ENCODE measurements around the gene EFNA2. TPM values are rescaled to one million over a fixed set of nuclear protein-coding genes. Genes with fewer than 3 reads are reported as not detected.

Gene EFNA2
- total RNA-seq, 1 donor from 2014 or later = 3.8 TPM

DNA sequence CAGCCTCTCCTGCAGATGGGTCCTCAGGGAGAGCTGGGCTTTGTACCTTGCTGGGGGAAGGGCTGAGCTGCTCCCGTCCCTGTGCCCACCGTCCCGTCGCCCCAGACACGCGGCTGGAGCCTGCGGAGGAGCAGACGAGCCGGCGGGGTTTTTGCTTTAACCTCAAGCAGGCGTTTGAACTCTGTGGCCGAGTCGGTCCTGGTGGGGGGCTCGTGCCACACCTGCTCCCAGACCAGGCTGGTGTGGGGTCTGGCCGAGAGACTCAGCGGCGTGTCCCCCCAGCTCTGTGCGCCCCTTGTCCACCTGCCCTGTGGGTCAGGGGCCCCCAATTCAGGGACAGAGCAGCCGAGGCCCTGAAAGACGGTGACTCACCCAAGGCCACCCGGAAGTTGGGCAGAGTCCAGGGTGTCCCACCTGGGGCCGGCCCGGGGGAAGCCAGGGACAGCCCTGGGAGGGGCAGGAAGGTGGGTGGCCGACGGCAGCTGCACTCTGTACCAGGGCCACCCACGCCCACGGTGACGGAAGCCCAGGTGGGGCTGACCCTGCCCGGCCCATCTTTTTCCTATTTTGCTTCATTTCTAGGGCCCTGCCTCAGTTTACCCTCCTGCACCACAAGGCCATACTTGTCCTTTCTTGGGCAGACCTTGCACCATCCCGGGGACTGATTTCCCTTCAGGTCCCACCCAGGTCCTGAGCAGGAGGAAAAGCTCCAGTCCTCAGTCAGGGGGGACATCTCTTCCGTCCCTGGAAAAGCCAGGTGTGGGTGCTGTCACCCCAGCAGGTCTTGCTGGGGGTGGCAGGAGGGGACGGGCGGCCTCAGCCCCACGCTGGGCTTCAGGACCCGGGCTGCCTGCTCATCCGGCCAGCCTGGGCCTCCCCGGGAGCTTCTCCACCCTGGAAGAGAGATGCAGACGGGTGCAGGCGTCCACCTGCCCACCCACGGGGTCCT, 5.3 kb downstream of the EFNA2 start:
- no peak overlapping the region for H3K4me3 Mint-ChIP-seq (ENCODE audit: unreplicated experiment)

DNA sequence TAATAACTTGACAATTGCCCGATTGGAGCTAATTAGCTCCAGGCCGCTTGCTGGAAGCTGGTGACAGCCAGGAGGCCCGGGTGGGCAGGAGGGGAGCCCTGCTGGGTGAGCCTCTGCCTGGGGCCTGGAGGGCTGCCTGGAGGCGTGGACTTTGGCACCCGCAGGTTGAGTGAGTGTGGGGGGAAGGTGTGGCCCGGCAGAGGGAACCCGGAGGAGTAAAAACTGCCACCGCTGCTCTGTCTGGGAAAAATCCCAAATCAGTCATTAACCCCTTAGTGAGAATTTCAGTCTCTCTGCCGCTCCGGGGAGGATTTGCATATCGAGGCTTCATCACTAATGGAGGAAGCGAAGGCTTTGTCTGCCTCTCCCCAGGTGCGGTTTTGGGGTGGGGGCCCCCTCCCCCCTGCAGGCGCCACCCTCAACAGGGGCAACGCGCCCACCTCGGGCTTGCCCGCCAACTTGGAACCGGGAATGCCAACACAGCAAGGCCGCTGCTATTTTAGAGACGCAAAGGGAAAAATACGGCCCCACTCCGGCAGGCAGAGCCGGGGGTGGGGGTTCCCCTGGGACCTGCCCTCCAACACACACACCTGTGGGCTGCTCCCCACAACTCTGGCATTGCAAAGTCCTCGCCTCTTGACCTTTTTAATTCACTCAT, 6.2 kb downstream of the EFNA2 start:
- DNase-seq (ENCODE audit: extremely low spot score, unreplicated experiment) = no peak
- Mint-ChIP-seq H3K27me3 (ENCODE audit: unreplicated experiment) (no peaks in the 10 kb centered on the region), H3K9me3 (ENCODE audit: unreplicated experiment) (no peaks in the 10 kb centered on the region), H3K4me1 (ENCODE audit: unreplicated experiment) (no peaks in the 10 kb centered on the region), H3K4me3 (ENCODE audit: unreplicated experiment) (no peak overlapping the region), H3K27ac (ENCODE audit: unreplicated experiment) (no peak overlapping the region), H3K36me3 (ENCODE audit: unreplicated experiment) (no peaks in the 10 kb centered on the region)
- TF ChIP-seq, protein P1, sequence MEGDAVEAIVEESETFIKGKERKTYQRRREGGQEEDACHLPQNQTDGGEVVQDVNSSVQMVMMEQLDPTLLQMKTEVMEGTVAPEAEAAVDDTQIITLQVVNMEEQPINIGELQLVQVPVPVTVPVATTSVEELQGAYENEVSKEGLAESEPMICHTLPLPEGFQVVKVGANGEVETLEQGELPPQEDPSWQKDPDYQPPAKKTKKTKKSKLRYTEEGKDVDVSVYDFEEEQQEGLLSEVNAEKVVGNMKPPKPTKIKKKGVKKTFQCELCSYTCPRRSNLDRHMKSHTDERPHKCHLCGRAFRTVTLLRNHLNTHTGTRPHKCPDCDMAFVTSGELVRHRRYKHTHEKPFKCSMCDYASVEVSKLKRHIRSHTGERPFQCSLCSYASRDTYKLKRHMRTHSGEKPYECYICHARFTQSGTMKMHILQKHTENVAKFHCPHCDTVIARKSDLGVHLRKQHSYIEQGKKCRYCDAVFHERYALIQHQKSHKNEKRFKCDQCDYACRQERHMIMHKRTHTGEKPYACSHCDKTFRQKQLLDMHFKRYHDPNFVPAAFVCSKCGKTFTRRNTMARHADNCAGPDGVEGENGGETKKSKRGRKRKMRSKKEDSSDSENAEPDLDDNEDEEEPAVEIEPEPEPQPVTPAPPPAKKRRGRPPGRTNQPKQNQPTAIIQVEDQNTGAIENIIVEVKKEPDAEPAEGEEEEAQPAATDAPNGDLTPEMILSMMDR (IDR thresholded peaks at IDR 0.05) = no peak

More for the DNA sequence above, 5.3 kb downstream of the EFNA2 start:
- Mint-ChIP-seq H3K4me1 (ENCODE audit: unreplicated experiment) (peaks cover 4% of the 10 kb centered on the region), H3K27me3 (ENCODE audit: unreplicated experiment) (peaks cover 2% of the 10 kb centered on the region), H3K36me3 (ENCODE audit: unreplicated experiment) (no peaks in the 10 kb centered on the region), H3K9me3 (ENCODE audit: unreplicated experiment) (no peaks in the 10 kb centered on the region), H3K27ac (ENCODE audit: unreplicated experiment) (no peak overlapping the region)
- DNase-seq (ENCODE audit: extremely low spot score, unreplicated experiment) = no peak
- TF ChIP-seq, protein P1 (IDR thresholded peaks at IDR 0.05) = no peak

DNA sequence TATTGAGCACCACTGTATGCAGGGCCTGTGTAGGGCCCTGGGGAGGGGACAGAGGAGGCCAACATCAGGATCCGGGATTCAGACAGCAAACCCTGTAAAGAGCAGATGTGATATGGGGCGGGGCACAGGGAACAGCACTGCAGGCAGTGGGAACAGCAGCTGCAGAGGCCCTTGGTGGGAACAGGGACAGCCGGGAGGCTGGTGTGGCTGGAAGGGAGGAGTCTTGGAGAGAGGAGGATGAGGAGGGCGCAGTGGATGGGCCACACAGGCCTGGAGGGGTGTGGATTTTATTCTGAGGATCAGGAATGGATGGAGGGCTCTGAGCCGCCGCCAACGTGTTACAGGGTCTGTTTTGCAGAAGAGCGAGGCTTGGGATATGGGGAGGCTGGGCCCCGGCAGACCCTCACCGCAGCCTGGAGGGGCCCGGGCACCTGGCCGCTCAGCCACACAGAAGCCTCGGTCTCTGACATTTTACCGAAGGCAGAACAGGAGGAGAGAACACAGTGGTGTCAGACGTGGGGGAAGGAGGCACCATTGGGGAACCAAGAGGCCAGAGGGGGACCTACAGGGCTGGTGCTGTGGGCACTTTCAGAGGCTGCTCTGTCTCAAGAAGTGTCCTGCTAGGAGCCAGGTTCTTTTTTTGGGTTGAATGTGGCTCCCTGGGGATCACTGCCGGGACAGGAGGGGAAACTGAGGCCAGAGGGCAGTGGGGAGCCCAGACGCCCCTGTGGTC, 6.9 kb downstream of the EFNA2 start:
- no peaks in the 10 kb centered on the region for H3K9me3 Mint-ChIP-seq (ENCODE audit: unreplicated experiment)
- no peak overlapping the region for H3K4me3 Mint-ChIP-seq (ENCODE audit: unreplicated experiment)
- H3K36me3 Mint-ChIP-seq (ENCODE audit: unreplicated experiment) = no peaks in the 10 kb centered on the region
- DNase-seq (ENCODE audit: extremely low spot score, unreplicated experiment) = no peak
- TF ChIP-seq, protein P1 (IDR thresholded peaks at IDR 0.05) = no peak
- no peaks in the 10 kb centered on the region for H3K4me1 Mint-ChIP-seq (ENCODE audit: unreplicated experiment)
- no peak overlapping the region for H3K27ac Mint-ChIP-seq (ENCODE audit: unreplicated experiment)
- H3K27me3 Mint-ChIP-seq (ENCODE audit: unreplicated experiment) = no peaks in the 10 kb centered on the region

DNA sequence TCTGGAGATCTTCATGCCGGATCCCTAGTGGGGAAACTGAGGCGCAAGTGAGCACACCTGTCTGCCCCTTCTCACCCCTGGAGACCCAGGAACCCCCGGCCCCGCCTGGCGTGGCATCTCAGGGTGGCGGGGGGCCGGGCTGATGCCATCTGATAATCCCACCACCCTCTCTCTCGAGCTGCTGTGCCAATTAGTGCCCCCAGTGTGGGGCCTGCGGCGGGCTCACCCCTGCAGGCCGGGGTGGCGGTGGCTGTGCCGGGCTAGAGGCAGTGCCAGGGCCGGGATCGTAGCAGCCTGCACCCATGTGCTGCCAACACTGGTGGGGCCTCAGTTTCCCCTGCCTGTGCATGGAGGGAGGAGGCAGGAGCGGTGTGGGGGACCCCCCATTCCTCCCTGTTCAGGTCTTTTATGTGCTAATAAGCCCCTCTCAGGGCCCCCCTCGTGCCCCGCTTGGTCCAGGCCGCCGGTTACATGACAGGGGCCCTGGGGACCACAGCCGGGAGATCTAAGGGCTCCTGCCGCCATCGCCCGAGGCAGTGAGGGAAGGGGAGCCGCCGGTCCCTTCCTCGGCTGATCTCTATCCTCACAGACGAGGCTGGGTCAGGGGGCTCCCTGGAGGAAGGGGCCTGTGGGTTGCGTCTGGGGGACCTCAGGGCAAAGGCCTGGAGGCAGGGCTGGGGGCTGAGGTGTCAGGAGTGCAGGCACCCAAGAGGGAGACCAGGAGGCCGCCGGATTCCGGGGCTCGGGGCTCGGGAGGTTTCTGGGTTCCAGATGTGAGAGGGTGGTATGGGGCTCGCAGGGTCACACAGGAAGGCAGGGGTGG, 8.3 kb downstream of the EFNA2 start:
- no peaks in the 10 kb centered on the region for H3K9me3 Mint-ChIP-seq (ENCODE audit: unreplicated experiment)
- no peak for DNase-seq (ENCODE audit: extremely low spot score, unreplicated experiment)

More for the DNA sequence above, 8.3 kb downstream of the EFNA2 start:
- no peak overlapping the region for H3K4me3 Mint-ChIP-seq (ENCODE audit: unreplicated experiment)
- TF ChIP-seq, protein P1 (IDR thresholded peaks at IDR 0.05) = no peak
- H3K27me3 Mint-ChIP-seq (ENCODE audit: unreplicated experiment) = no peaks in the 10 kb centered on the region
- H3K27ac Mint-ChIP-seq (ENCODE audit: unreplicated experiment) = no peak overlapping the region
- no peaks in the 10 kb centered on the region for H3K36me3 Mint-ChIP-seq (ENCODE audit: unreplicated experiment)
- no peaks in the 10 kb centered on the region for H3K4me1 Mint-ChIP-seq (ENCODE audit: unreplicated experiment)

All from osteocyte (in vitro differentiated cells).